NCI-H460 (cell line): ENCODE measurements around the gene IL1A. TPM values are rescaled to one million over a fixed set of nuclear protein-coding genes. Genes with fewer than 3 reads are reported as not detected.

Experiments
- DNase-seq: peaks from one replicate; pipeline ENCODE4 v3.0.0-alpha.2; 2016; ENCODE audit warnings: low read depth; ENCODE audit errors: extremely low read depth
- total RNA-seq: library from RNA; depleted of rRNA; stranded (reverse); fragments of >200 nt; shearing (Covaris generic); gene quantifications from 2 replicates; pipeline ENCODE4 v1.2.3, GENCODE V29; 2014

Gene IL1A
- total RNA-seq, 1 experiment from 2014 or later: 22.1 TPM

DNA sequence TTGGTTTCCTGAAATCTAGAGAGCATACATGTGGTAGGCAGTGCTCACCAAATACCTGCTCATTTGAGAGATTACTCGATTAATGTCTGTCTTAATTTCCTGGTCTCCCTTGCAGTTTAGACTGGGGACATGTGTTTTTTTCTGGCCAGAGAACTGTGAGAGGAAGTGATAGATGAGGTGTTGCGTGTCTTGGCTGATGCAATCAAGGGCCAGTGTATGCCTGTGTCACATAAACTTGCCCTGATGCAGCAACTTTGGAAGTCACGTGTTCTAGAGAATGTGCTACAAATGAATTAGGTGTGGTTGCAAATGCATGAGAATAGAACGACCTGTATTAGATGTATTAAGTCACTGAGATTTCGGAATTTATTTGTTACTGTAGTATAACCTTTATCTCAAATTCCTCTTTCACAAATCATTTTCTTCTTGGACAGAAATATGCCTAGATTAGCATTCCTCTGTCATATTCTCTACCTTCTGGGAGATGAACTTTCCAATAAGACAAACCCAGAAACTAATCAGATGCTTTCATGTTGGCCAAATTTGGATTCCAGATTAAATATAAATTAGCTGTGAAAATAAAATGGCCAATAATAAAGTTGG, 9.9 kb upstream of the IL1A start:
- peak; percentile 98 for DNase-seq

GRCh38 chr2:112793449-112793978, 9.2 kb upstream of the IL1A start:
- no peak for DNase-seq

DNA sequence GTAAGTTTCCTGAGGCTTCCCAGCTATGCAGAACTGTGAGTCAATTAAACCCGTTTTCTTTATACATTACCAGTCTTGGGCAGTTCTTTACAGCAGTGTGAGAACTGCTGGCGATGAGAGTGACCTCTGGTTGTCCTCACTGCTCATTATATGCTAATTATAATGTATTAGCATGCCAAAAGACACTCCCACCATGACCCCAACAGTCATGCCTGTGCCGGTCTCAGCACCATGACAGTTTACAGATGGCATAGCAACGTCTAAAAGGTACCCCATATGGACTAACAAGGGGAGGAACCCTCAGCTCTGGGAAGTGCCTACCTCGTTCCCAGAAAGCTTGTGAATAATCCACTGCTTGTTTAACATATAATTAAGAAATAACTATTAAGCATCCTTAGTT, 8.1 kb upstream of the IL1A start:
- DNase-seq: no peak

DNA sequence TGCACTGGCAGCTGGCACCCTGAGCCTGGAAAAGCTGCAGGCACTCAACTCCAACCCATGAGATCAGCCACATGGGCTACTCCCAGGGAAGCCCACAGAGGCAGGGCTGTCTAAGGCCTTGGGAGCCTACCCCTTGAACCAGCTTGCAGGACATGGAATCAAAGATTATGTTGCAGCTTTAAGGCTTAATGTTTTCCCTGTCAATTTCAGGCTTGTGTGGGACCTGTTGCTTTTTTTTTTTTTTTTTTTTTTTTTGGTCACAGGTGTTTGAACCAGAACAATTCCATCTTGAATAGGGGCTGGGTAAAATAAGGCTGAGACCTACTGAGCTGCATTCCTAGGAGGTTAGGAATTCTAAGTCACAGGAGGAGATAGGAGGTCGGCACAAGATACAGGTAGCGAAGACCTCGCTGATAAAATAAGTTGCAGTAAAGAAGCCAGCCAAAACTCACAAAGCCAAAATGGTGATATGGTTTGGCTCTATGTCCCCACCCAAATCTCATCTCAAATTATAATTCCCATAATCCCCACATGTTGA, 7.5 kb upstream of the IL1A start:
- DNase-seq: no peak

DNA sequence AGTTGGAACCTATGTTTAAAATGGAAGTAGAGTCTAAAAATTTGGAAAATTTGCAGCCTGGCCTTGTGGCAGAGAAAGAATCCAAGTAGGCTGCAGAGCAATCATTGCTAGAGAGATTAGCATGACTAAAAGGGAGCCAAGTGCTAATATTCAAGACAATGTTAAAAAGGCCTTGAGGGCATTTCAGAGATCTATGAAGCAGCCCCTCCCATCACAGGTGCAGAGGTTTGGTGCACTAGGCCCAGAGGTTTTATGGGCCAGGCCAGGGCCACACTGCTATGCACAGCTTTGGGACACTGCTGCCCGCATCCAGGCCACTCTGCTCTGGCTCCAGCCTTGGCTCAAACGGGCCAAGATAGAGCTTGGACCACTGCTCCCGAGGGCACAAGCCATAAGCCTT, 6.7 kb upstream of the IL1A start:
- DNase-seq: no peak

- no peak for DNase-seq
These were observed 6.0 kb upstream of the IL1A start for GRCh38 chr2:112790305-112790704.

DNA sequence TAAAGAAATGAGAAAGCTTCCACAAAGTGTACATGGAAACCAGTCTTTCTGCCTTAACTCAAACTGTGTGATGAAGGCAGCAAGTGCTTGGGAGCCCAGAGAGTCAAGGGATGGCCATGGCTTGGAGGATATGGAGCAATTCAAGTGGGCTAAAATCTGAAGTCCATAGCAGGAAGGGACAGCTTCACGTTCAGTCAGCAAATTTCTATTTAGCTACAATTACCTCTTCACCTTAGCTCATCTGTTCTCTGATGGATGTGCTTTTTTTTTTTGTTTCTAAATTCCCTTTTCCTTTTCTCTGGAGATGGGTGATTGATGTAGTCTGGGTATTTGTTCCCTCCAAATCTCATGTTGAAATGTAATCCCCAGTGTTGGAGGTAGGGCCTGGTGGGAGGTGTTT, 4.9 kb upstream of the IL1A start:
- no peak for DNase-seq

- DNase-seq: no peak
These were observed 4.4 kb upstream of the IL1A start for GRCh38 chr2:112788653-112789052.

DNA sequence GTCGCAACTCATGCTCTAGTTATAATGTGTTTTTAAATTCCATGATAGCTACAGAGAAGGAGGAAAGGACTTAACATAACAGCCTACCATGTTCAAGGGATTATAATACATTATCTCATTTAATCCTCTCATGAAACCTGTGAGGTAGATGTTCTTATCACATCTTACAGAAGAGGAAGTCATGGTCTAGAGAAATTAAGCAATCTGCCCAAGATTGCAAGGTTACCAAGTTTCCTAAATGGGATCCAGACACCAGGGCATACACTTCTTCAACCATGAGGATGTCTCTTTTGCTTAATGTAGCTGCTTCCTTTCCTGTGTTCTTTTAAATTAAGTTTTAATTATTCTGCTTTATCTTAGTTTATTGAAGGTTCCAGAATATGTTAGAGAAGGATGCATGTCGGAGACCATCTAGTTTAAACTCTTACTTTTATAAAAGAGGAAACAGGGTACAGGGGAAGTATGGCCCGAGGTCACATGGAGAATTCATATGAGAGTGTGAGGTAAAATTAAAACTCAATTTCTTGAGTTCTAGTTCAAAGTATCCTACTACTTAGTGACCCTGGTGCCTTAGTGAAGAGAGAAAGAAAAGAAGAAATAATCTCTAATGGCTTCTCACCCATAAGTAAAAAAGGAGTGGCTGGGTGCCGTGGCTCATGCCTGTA, 3.6 kb upstream of the IL1A start:
- no peak for DNase-seq

GRCh38 chr2:112787294-112787693, 3.0 kb upstream of the IL1A start:
- no peak for DNase-seq

- no peak for DNase-seq
These were observed 1.0 kb downstream of the IL1A start for GRCh38 chr2:112783187-112783714.

GRCh38 chr2:112782234-112782799, 2.0 kb downstream of the IL1A start:
- no peak for DNase-seq

DNA sequence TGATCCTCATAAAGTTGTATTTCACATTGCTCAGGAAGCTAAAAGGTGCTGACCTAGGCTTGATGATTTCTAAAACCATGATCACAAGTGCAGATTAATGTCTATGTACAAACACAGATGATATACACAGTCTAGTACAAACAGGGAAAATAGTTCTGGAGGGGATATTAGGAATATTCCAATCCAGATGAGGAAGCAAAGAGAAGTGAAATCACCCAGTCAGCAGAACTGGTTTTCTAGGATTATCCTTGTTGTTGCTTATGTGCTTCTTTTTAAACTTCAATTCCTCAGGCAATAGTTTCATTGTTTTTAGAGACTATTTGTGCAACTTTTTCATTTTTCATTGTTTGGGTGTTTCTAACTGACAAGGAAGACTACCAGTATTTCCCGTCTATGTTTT, 4.7 kb downstream of the IL1A start:
- DNase-seq: no peak

DNA sequence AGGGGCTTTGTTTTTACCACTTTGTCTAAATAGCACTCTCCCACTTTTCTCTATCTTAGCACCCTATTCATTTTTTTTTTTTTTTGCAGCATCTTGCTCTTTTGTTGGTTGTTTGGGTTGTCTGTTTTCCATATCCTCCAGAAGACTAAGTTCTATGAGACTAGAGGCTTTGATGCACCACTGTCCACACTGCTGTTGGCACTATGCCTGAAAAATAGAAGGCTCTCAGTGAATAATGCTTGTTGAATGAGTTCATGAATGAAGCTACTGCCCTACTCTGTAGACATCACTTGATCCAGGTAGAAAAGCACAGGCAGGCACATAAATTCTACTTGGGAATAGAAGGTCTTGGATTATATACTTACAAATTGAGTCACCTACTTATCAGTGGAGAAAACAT, 7.3 kb downstream of the IL1A start:
- no peak for DNase-seq

GRCh38 chr2:112776113-112776512, 8.2 kb downstream of the IL1A start:
- DNase-seq: no peak

GRCh38 chr2:112774536-112775285, 9.6 kb downstream of the IL1A start:
- DNase-seq: no peak

DNA sequence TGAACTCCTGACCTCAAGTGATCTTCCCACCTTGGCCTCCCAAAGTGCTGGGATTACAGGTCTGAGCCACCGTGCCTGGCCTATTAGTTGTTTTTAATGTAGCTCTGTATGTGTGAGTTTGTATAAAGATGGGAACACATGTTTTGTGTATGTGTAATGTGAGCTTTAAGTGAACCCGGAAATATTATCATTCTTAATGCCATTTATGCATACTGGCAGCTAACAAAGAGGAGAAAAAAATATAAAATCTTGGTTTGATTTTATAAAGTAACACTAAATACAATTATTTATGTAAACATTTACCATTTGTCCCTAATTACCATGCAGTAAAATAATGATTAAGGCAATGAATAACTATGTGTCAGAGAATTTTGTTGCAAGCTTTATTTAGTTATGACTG, 10.7 kb downstream of the IL1A start:
- no peak for DNase-seq

DNA sequence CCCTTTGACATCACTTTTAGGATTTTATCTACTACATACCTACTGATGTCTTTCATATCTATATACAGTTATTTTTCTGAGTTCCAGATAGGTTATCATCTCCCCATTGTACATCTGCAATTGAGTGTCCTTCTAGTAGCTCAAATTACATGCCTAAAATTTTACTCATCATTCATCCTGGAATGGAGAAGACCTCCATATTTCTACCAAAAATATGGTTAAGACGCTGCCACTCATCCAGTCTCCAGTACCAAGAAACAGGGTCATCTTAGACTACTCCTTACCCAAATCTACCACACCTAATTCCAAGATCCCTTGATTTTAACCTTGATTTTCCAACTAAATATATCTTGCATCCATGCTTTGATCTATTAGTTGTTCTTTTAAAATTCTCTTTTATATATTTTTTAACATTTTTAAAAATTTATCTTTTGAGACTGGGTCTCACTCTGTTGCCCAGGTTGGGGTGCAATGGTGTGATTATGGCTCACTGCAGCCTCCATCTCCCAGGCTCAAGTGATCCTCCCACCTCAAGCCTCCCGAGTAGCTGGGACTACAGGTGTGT, 11.3 kb downstream of the IL1A start:
- DNase-seq: no peak

DNA sequence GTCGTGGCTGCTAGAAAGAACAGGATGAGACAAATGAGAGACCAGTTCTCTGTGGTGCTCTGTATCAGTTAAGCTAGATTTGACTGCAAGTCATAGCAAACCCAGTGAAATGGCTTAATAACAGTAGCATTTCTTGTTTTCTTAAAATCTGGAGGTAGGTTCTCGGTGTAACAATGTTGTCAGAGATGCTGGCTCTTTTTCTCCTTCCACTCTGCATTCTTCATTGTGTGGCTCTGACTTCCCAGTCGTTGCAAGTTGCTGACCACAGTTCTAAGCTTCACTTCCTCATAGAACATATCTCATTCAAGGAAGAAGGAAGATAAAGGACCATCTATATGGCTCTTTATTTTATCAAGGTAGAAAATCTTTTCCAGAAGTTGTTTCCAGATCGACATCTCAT, 12.0 kb downstream of the IL1A start:
- no peak for DNase-seq

DNA sequence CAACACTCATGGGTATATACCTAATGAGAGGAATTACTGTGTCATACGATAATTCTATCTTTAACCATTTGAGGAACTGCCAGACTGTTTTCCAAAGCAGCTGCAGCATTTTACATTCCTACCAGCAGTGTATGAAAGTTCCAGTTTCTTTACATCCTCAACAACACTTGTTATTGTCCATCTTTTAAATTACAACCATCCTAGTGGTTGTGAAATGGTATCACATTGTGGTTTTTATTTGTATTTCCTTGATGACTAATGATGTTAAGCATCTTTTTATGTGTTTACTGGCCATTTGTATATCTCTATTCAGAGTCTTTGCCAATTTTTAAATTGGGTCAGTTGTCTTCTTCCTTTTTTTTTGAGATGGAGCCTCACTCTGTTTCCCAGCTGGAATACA, 15.9 kb downstream of the IL1A start:
- no peak for DNase-seq
